HUDEP-2 (cell line): ENCODE data around the gene BPIFB1.

Experiments
- DNase-seq, 76 experiments: peaks; one replicate each; lab custom pipeline; 2025; ENCODE audit not compliant: unreplicated experiment in 76 of 76; lab: John Stamatoyannopoulos, UW

BPIFB1 gene

GRCh38 chr20:33282991-33283555 lies at the start of gene BPIFB1:
Gene BPIFB1, plus strand, starts transcription at chr20:33283214. Its CDS starts 2,860 bp downstream, at chr20:33286074.
- no peak for DNase-seq

- DNase-seq = no peak
Observed at GRCh38 chr20:33234050-33234449, 49.0 kb upstream of the BPIFB1 start.

- DNase-seq = no peak
Observed at GRCh38 chr20:33235696-33236095, 47.3 kb upstream of the BPIFB1 start, which contains the start of gene BPIFA1. Gene BPIFA1, plus strand, starts transcription at chr20:33235996. Its CDS starts 1,716 bp downstream, at chr20:33237712.

- no peak for DNase-seq
Observed at GRCh38 chr20:33236351-33236750, 46.7 kb upstream of the BPIFB1 start.

- no peak for DNase-seq
Observed at GRCh38 chr20:33237989-33238388, 45.0 kb upstream of the BPIFB1 start.

- DNase-seq = no peak
Observed at GRCh38 chr20:33239418-33239817, 43.6 kb upstream of the BPIFB1 start.

- no peak for DNase-seq
Observed at GRCh38 chr20:33239979-33240736, 42.9 kb upstream of the BPIFB1 start.

GRCh38 chr20:33240923-33241322 lies 42.1 kb upstream of the BPIFB1 start:
- no peak for DNase-seq

- DNase-seq = no peak
Observed at GRCh38 chr20:33242319-33243100, 40.5 kb upstream of the BPIFB1 start.

GRCh38 chr20:33246077-33246476 lies 36.9 kb upstream of the BPIFB1 start:
- DNase-seq = no peak

- no peak for DNase-seq
Observed at GRCh38 chr20:33249456-33249855, 33.6 kb upstream of the BPIFB1 start.

- DNase-seq = no peak
Observed at GRCh38 chr20:33250666-33251065, 32.3 kb upstream of the BPIFB1 start.

GRCh38 chr20:33251496-33251895 lies 31.5 kb upstream of the BPIFB1 start:
- DNase-seq = no peak

- no peak for DNase-seq
Observed at GRCh38 chr20:33252460-33252859, 30.6 kb upstream of the BPIFB1 start.

GRCh38 chr20:33255005-33255404 lies 28.0 kb upstream of the BPIFB1 start:
- no peak for DNase-seq

GRCh38 chr20:33257237-33257636 lies 25.8 kb upstream of the BPIFB1 start:
- no peak for DNase-seq

- no peak for DNase-seq
Observed at GRCh38 chr20:33259371-33259770, 23.6 kb upstream of the BPIFB1 start.

GRCh38 chr20:33261465-33261864 lies 21.5 kb upstream of the BPIFB1 start:
- DNase-seq = no peak

GRCh38 chr20:33262658-33263065 lies 20.4 kb upstream of the BPIFB1 start:
- DNase-seq = peak in 17 of 76 experiments; percentile 3 to 45 (median 17)

GRCh38 chr20:33263784-33264183 lies 19.2 kb upstream of the BPIFB1 start:
- no peak for DNase-seq

- DNase-seq = no peak
Observed at GRCh38 chr20:33267701-33268100, 15.3 kb upstream of the BPIFB1 start.
